Measurements from ENCODE around the gene BTN3A1. TPM values are rescaled to one million over a fixed set of nuclear protein-coding genes. Genes with fewer than 3 reads are reported as not detected.
"Not testable (repeated sequence)": the region's sequence is repeated elsewhere in the genome, so short reads cannot be mapped to it uniquely, and the experiment has no call there.

BTN3A1 gene
- total RNA-seq, 1 donor from 2014 or later, result 12.7 TPM

- Mint-ChIP-seq H3K27ac (ENCODE audit: unreplicated experiment) (no peak overlapping the region), H3K36me3 (ENCODE audit: low read depth) (peaks cover 7% of the 10 kb centered on the region), H3K9me3 (no peaks in the 10 kb centered on the region), H3K27me3 (ENCODE audit: low read depth) (no peaks in the 10 kb centered on the region), H3K4me1 (peaks cover under 1% of the 10 kb centered on the region), H3K4me3 (no peak overlapping the region)
- no peak for TF ChIP-seq CTCF (conservative IDR thresholded peaks at IDR 0.05)
- DNase-seq (ENCODE audit: low read depth, low spot score), result no peak
Measured at GRCh38 chr6:26375270-26375669, 26.8 kb upstream of the BTN3A1 start.

GRCh38 chr6:26377719-26378118 lies 24.4 kb upstream of the BTN3A1 start:
- H3K27me3 Mint-ChIP-seq (ENCODE audit: low read depth), result no peaks in the 10 kb centered on the region
- TF ChIP-seq CTCF (conservative IDR thresholded peaks at IDR 0.05), result no peak
- H3K36me3 Mint-ChIP-seq (ENCODE audit: low read depth), result peaks cover 7% of the 10 kb centered on the region
- no peak for DNase-seq (ENCODE audit: low read depth, low spot score)
- H3K27ac Mint-ChIP-seq (ENCODE audit: unreplicated experiment), result no peak overlapping the region
- peaks cover 8% of the 10 kb centered on the region for H3K4me1 Mint-ChIP-seq
- peak overlapping the region; percentile 52 for H3K4me3 Mint-ChIP-seq
- no peaks in the 10 kb centered on the region for H3K9me3 Mint-ChIP-seq

- not testable (repeated sequence) for H3K4me3 Mint-ChIP-seq; H3K27me3 Mint-ChIP-seq (ENCODE audit: low read depth); DNase-seq (ENCODE audit: low read depth, low spot score); H3K36me3 Mint-ChIP-seq (ENCODE audit: low read depth); H3K9me3 Mint-ChIP-seq; H3K27ac Mint-ChIP-seq (ENCODE audit: unreplicated experiment)
- H3K4me1 Mint-ChIP-seq, result peaks cover 11% of the 10 kb centered on the region
Measured at GRCh38 chr6:26378143-26378542, 23.9 kb upstream of the BTN3A1 start.

- H3K4me1 Mint-ChIP-seq, result peaks cover 20% of the 10 kb centered on the region
- DNase-seq (ENCODE audit: low read depth, low spot score), result no peak
- no peak overlapping the region for H3K4me3 Mint-ChIP-seq
- H3K9me3 Mint-ChIP-seq, result no peaks in the 10 kb centered on the region
- no peak overlapping the region for H3K27ac Mint-ChIP-seq (ENCODE audit: unreplicated experiment)
- no peaks in the 10 kb centered on the region for H3K27me3 Mint-ChIP-seq (ENCODE audit: low read depth)
- H3K36me3 Mint-ChIP-seq (ENCODE audit: low read depth), result peaks cover 5% of the 10 kb centered on the region
- no peak for TF ChIP-seq CTCF (conservative IDR thresholded peaks at IDR 0.05)
Measured at GRCh38 chr6:26379292-26379691, 22.8 kb upstream of the BTN3A1 start.

- DNase-seq (ENCODE audit: low read depth, low spot score), result no peak
- Mint-ChIP-seq H3K27ac (ENCODE audit: unreplicated experiment) (no peak overlapping the region), H3K4me1 (peaks cover 22% of the 10 kb centered on the region), H3K4me3 (no peak overlapping the region), H3K27me3 (ENCODE audit: low read depth) (no peaks in the 10 kb centered on the region), H3K36me3 (ENCODE audit: low read depth) (peaks cover 4% of the 10 kb centered on the region), H3K9me3 (no peaks in the 10 kb centered on the region)
- TF ChIP-seq CTCF (conservative IDR thresholded peaks at IDR 0.05), result no peak
Measured at GRCh38 chr6:26379740-26380139, 22.3 kb upstream of the BTN3A1 start.

GRCh38 chr6:26380256-26380655 lies 21.8 kb upstream of the BTN3A1 start:
- Mint-ChIP-seq H3K36me3 (ENCODE audit: low read depth) (peaks cover 2% of the 10 kb centered on the region), H3K4me1 (peaks cover 25% of the 10 kb centered on the region), H3K9me3 (no peaks in the 10 kb centered on the region), H3K27me3 (ENCODE audit: low read depth) (no peaks in the 10 kb centered on the region), H3K27ac (ENCODE audit: unreplicated experiment) (no peak overlapping the region), H3K4me3 (no peak overlapping the region)
- DNase-seq (ENCODE audit: low read depth, low spot score), result no peak
- no peak for TF ChIP-seq CTCF (conservative IDR thresholded peaks at IDR 0.05)
